Nephron progenitor cell (in vitro differentiated cells): ENCODE results near the gene ARFGEF3.
"Not testable (repeated sequence)": the region's sequence is repeated elsewhere in the genome, so short reads cannot be mapped to it uniquely, and the experiment has no call there.

Experiments
- DNase-seq: peaks from one replicate; pipeline ENCODE4 v3.0.0; 2021
- H3K27ac Mint-ChIP-seq: 2 replicates; pipeline ENCODE4 v1.8.0; 2021; ENCODE audit warnings: mild to moderate bottlenecking, moderate library complexity, mixed read lengths
- H3K27me3 Mint-ChIP-seq: 2 replicates; pipeline ENCODE4 v1.8.0; 2021; ENCODE audit warnings: mild to moderate bottlenecking, low read depth, mixed read lengths; ENCODE audit not compliant: poor library complexity
- H3K36me3 Mint-ChIP-seq: 2 replicates; pipeline ENCODE4 v1.8.0; 2021; ENCODE audit warnings: low read depth, mixed read lengths
- H3K4me1 Mint-ChIP-seq: 2 replicates; pipeline ENCODE4 v1.8.0; 2021; ENCODE audit warnings: mixed read lengths
- H3K4me3 Mint-ChIP-seq: 2 replicates; pipeline ENCODE4 v1.8.0; 2021; ENCODE audit warnings: mild to moderate bottlenecking, moderate library complexity, mixed read lengths
- H3K9me3 Mint-ChIP-seq: 2 replicates; pipeline ENCODE4 v1.8.0; 2021; ENCODE audit warnings: mild to moderate bottlenecking, moderate library complexity, mixed read lengths
- TF ChIP-seq, protein P1 (sequence below): fragments of 200-600 bp; sonication (generic); IDR thresholded peaks from 2 replicates; pipeline ENCODE4 v1.5.0; 2021; ENCODE audit warnings: antibody characterized with exemption

The ARFGEF3 gene

GRCh38 chr6:138116661-138116999, 45.1 kb upstream of the ARFGEF3 start:
- TF ChIP-seq, protein P1, sequence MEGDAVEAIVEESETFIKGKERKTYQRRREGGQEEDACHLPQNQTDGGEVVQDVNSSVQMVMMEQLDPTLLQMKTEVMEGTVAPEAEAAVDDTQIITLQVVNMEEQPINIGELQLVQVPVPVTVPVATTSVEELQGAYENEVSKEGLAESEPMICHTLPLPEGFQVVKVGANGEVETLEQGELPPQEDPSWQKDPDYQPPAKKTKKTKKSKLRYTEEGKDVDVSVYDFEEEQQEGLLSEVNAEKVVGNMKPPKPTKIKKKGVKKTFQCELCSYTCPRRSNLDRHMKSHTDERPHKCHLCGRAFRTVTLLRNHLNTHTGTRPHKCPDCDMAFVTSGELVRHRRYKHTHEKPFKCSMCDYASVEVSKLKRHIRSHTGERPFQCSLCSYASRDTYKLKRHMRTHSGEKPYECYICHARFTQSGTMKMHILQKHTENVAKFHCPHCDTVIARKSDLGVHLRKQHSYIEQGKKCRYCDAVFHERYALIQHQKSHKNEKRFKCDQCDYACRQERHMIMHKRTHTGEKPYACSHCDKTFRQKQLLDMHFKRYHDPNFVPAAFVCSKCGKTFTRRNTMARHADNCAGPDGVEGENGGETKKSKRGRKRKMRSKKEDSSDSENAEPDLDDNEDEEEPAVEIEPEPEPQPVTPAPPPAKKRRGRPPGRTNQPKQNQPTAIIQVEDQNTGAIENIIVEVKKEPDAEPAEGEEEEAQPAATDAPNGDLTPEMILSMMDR: no peak
- Mint-ChIP-seq H3K4me3 (no peak overlapping the region), H3K4me1 (peaks cover 15% of the 10 kb centered on the region), H3K27ac (no peak overlapping the region), H3K27me3 (peaks cover 5% of the 10 kb centered on the region), H3K36me3 (no peaks in the 10 kb centered on the region), H3K9me3 (peaks cover 12% of the 10 kb centered on the region)
- no peak for DNase-seq

- Mint-ChIP-seq H3K4me1 (peaks cover 15% of the 10 kb centered on the region), H3K4me3 (no peak overlapping the region), H3K27ac (no peak overlapping the region), H3K9me3 (peaks cover 12% of the 10 kb centered on the region), H3K27me3 (peaks cover 5% of the 10 kb centered on the region), H3K36me3 (no peaks in the 10 kb centered on the region)
- no peak for DNase-seq
- TF ChIP-seq, protein P1: no peak
Measured at GRCh38 chr6:138117376-138117914, 44.3 kb upstream of the ARFGEF3 start.

DNA sequence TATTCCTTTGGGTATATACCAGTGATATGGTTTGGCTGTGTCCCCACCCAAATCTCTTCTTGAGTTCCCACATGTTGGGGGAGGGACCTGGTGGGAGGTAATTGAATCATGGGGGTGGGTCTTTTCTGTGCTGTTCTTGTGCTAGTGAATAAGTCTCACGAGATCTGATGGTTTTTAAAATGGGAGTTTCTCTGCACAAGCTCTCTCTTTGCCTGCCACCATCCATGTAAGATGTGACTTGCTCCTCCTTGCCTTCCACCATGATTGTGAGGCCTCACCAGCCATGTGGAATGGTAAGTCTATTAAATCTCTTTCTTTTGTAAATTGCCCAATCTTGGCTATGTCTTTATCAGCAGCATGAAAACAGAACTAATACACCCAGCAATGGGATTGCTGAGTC, 42.5 kb upstream of the ARFGEF3 start:
- Mint-ChIP-seq H3K4me1 (peaks cover 15% of the 10 kb centered on the region), H3K9me3 (peaks cover 12% of the 10 kb centered on the region)
- H3K27me3 Mint-ChIP-seq, H3K36me3 Mint-ChIP-seq, H3K4me3 Mint-ChIP-seq, H3K27ac Mint-ChIP-seq, DNase-seq: not testable (repeated sequence)

DNA sequence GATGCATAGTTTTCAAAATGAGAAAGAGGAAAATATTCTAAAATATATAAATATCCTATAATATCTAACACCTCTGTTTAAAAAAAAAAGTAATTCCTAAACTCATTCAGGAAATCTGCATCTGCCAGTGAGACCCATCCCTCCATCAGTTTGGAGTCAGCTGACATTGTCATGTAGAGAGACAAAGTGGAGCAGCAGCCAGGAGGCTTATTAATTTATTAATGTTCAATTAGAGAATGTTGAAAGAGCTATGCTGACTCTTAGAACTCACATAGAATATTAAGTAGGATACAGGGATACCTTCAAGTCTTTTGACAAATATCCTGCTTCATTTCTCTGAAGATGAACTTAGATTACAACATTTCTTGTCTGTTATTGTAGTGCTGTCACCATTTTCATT, 41.8 kb upstream of the ARFGEF3 start:
- TF ChIP-seq, protein P1: no peak
- Mint-ChIP-seq H3K27me3 (peaks cover 4% of the 10 kb centered on the region), H3K27ac (no peak overlapping the region), H3K36me3 (no peaks in the 10 kb centered on the region), H3K9me3 (peaks cover 18% of the 10 kb centered on the region), H3K4me3 (no peak overlapping the region), H3K4me1 (peaks cover 10% of the 10 kb centered on the region)
- DNase-seq: no peak

DNA sequence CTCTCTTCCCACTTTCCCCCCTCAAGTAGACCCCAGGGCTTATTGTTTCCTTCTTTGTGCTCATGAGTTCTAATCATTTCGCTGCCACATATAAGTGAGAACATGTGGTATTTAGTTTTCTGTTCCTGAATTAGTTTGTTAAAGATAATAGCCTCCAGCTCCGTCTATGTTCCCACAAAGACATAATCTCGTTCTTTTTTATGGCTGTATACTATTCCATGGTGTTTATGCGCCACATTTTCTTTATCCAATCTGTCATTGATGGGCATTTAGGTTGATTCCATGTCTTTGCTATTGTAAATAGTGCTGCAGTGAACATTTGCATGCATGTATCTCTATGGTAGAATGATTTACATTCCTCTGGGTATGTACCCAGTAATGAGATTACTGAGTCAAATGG, 37.6 kb upstream of the ARFGEF3 start:
- Mint-ChIP-seq H3K36me3 (no peaks in the 10 kb centered on the region), H3K4me1 (no peaks in the 10 kb centered on the region), H3K27me3 (peaks cover 12% of the 10 kb centered on the region), H3K4me3 (no peak overlapping the region), H3K9me3 (peaks cover 19% of the 10 kb centered on the region), H3K27ac (no peak overlapping the region)
- TF ChIP-seq, protein P1: no peak
- no peak for DNase-seq

DNA sequence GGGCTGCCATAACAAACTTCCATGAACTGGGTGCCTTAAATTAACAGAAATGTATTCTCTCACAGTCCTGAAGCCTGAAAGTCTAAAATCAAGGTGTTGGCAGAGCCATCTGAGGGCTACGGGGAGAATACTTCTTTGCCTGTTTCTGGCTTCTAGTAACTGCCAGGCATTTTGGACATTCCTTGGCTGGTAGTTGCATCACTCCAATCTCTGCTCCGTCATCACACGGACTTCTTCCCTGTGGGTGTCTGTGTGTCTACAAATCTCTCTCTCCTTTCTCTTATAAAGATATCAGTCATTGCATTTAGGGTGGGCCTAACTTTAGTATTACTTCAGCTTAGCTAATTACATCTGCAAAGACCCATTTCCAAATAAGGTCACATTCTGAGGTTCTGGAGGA, 33.6 kb upstream of the ARFGEF3 start:
- no peak overlapping the region for H3K27ac Mint-ChIP-seq
- TF ChIP-seq, protein P1: no peak
- peaks cover 12% of the 10 kb centered on the region for H3K27me3 Mint-ChIP-seq
- DNase-seq: no peak
- no peaks in the 10 kb centered on the region for H3K36me3 Mint-ChIP-seq
- peaks cover 14% of the 10 kb centered on the region for H3K9me3 Mint-ChIP-seq
- H3K4me1 Mint-ChIP-seq: no peaks in the 10 kb centered on the region
- no peak overlapping the region for H3K4me3 Mint-ChIP-seq
